Fibroblast of lung (primary cell): ENCODE measurements around the gene ATOH8. TPM values are rescaled to one million over a fixed set of nuclear protein-coding genes. Genes with fewer than 3 reads are reported as not detected.

Experiments
- DNase-seq, 2 donors: peaks; one replicate each; pipeline versions ENCODE4 v3.0.0 to v3.0.0-alpha.2; 2010; ENCODE audit warnings: low read depth in 2 of 2
- H2AFZ ChIP-seq: 2 replicates; pipeline ENCODE4 v1.5.1; 2012; ENCODE audit warnings: low read length, control low read depth, inconsistent platforms
- H3K27ac ChIP-seq: 2 replicates; pipeline ENCODE4 v1.5.1; 2011; ENCODE audit warnings: low read length, control low read depth; ENCODE audit not compliant: insufficient read depth
- H3K27me3 ChIP-seq: 2 replicates; pipeline ENCODE4 v1.5.1; 2011; ENCODE audit warnings: mild to moderate bottlenecking, low read length; ENCODE audit not compliant: control insufficient read depth, insufficient read depth
- H3K36me3 ChIP-seq: 2 replicates; pipeline ENCODE4 v1.5.1; 2011; ENCODE audit warnings: low read length; ENCODE audit not compliant: control insufficient read depth, insufficient read depth
- H3K4me1 ChIP-seq: 2 replicates; pipeline ENCODE4 v1.5.1; 2011; ENCODE audit warnings: low read length; ENCODE audit not compliant: control insufficient read depth, insufficient read depth; ENCODE audit errors: extremely low read depth
- H3K4me2 ChIP-seq: 2 replicates; pipeline ENCODE4 v1.5.1; 2011; ENCODE audit warnings: low read length, control low read depth; ENCODE audit not compliant: insufficient read depth; ENCODE audit errors: extremely low read depth
- H3K4me3 ChIP-seq, 4 experiments: fragments of 200-600 bp in 1 of 4; sonication (generic) in 1 of 4; replicated peaks in 1 of 4; 2 replicates each; pipeline ENCODE4 v1.5.1; 2011 to 2016; ENCODE audit warnings: low read length in 4 of 4, low read depth in 3 of 4, mild to moderate bottlenecking in 3 of 4, control low read depth in 2 of 4, inconsistent platforms in 1 of 4, mixed read lengths in 1 of 4; ENCODE audit not compliant: insufficient read depth in 1 of 4; ENCODE audit errors: control extremely low read depth in 1 of 4
- H3K79me2 ChIP-seq: 2 replicates; pipeline ENCODE4 v1.5.1; 2012; ENCODE audit warnings: mild to moderate bottlenecking, low read length, inconsistent platforms; ENCODE audit not compliant: control insufficient read depth, insufficient read depth
- H3K9ac ChIP-seq: 2 replicates; pipeline ENCODE4 v1.5.1; 2011; ENCODE audit warnings: mild to moderate bottlenecking, low read length, control low read depth; ENCODE audit not compliant: insufficient read depth
- H3K9me3 ChIP-seq: 2 replicates; pipeline ENCODE4 v1.5.1; 2012; ENCODE audit warnings: low read depth, low read length; ENCODE audit not compliant: control insufficient read depth, insufficient read depth
- H4K20me1 ChIP-seq: 2 replicates; pipeline ENCODE4 v1.5.1; 2011; ENCODE audit warnings: low read length; ENCODE audit not compliant: control insufficient read depth, insufficient read depth; ENCODE audit errors: extremely low read depth
- CTCF ChIP-seq, 2 donors: IDR thresholded peaks in 1 of 2; conservative IDR thresholded peaks in 1 of 2; 1 replicate in 1 of 2; 2 replicates in 1 of 2; pipeline ENCODE4 v1.5.1; 2011 to 2012; ENCODE audit warnings: low read length in 2 of 2, control low read depth in 1 of 2, inconsistent platforms in 1 of 2, low read depth in 1 of 2, mild to moderate bottlenecking in 1 of 2
- EZH2 ChIP-seq: IDR thresholded peaks from 2 replicates; pipeline ENCODE4 v1.5.1; 2012; ENCODE audit warnings: low read length, control low read depth, mild to moderate bottlenecking; ENCODE audit errors: missing control alignments
- polyA plus RNA-seq, 2 donors: library from polyadenylated mRNA; depleted of rRNA in 1 of 2; stranded (reverse) in 1 of 2; unstranded in 1 of 2; fragments of >200 nt; gene quantifications; 2 replicates each; pipeline ENCODE4 v1.2.1, GENCODE V29; 2011 to 2012; ENCODE audit warnings: missing spikeins in 1 of 2
- total RNA-seq: library from RNA; depleted of rRNA; stranded (reverse); fragments of >200 nt; gene quantifications from 2 replicates; pipeline ENCODE4 v1.2.1, GENCODE V29; 2014

The ATOH8 gene
- total and polyA plus RNA-seq, 2 donors (not counting 1 experiment from before 2014, with no cell fraction given) = 5.6 to 19.2 TPM

- H3K79me2 ChIP-seq = no peaks in the 10 kb centered on the region
- DNase-seq = no peak
- no peaks in the 10 kb centered on the region for H4K20me1 ChIP-seq
- no peak overlapping the region for H3K4me2 ChIP-seq
- H3K36me3 ChIP-seq = no peaks in the 10 kb centered on the region
- no peak for TF ChIP-seq CTCF (conservative IDR thresholded peaks at IDR 0.05 in 1 of 2, IDR thresholded peaks at IDR 0.05 in 1 of 2; ENCODE audit: low read depth in 1 of 2, low read length in 2 of 2)
- TF ChIP-seq EZH2 = no peak
- no peak overlapping the region for H3K4me3 ChIP-seq
- no peaks in the 10 kb centered on the region for H3K9me3 ChIP-seq
- H2AFZ ChIP-seq = no peak overlapping the region
- no peak overlapping the region for H3K27ac ChIP-seq
- H3K27me3 ChIP-seq = no peaks in the 10 kb centered on the region
- no peaks in the 10 kb centered on the region for H3K4me1 ChIP-seq
- no peak overlapping the region for H3K9ac ChIP-seq
These were observed 23.8 kb upstream of the ATOH8 start for GRCh38 chr2:85729825-85730510.

GRCh38 chr2:85730686-85731230 lies 23.0 kb upstream of the ATOH8 start:
- TF ChIP-seq CTCF (conservative IDR thresholded peaks at IDR 0.05 in 1 of 2, IDR thresholded peaks at IDR 0.05 in 1 of 2; ENCODE audit: low read depth in 1 of 2, low read length in 2 of 2) = no peak
- TF ChIP-seq EZH2 = no peak
- Histone ChIP-seq H3K36me3 (no peaks in the 10 kb centered on the region), H3K9ac (no peak overlapping the region), H3K79me2 (no peaks in the 10 kb centered on the region), H3K4me2 (no peak overlapping the region), H3K4me3 (no peak overlapping the region), H3K27me3 (no peaks in the 10 kb centered on the region), H4K20me1 (no peaks in the 10 kb centered on the region), H3K27ac (no peak overlapping the region), H3K9me3 (no peaks in the 10 kb centered on the region), H3K4me1 (no peaks in the 10 kb centered on the region), H2AFZ (no peak overlapping the region)
- DNase-seq = no peak

GRCh38 chr2:85731606-85732005 lies 22.2 kb upstream of the ATOH8 start:
- TF ChIP-seq CTCF (conservative IDR thresholded peaks at IDR 0.05 in 1 of 2, IDR thresholded peaks at IDR 0.05 in 1 of 2; ENCODE audit: low read depth in 1 of 2, low read length in 2 of 2) (no peak), EZH2 (no peak)
- H3K4me3 ChIP-seq = no peak overlapping the region
- H3K36me3 ChIP-seq = no peaks in the 10 kb centered on the region
- no peaks in the 10 kb centered on the region for H3K27me3 ChIP-seq
- H4K20me1 ChIP-seq = no peaks in the 10 kb centered on the region
- DNase-seq = no peak
- H3K27ac ChIP-seq = no peak overlapping the region
- no peak overlapping the region for H2AFZ ChIP-seq
- no peak overlapping the region for H3K4me2 ChIP-seq
- peaks cover under 1% of the 10 kb centered on the region for H3K4me1 ChIP-seq
- no peaks in the 10 kb centered on the region for H3K9me3 ChIP-seq
- H3K79me2 ChIP-seq = no peaks in the 10 kb centered on the region
- H3K9ac ChIP-seq = no peak overlapping the region
